Epithelial cell of esophagus (primary cell): ENCODE measurements around the gene SPAG17.

Experiments used
- DNase-seq: peaks from one replicate; pipeline ENCODE4 v3.0.0; 2010; ENCODE audit warnings: low read depth
- H3K4me3 ChIP-seq: 2 replicates; pipeline ENCODE4 v1.5.1; 2011; ENCODE audit warnings: mild to moderate bottlenecking, low read length, control low read depth
- CTCF ChIP-seq: IDR thresholded peaks from 2 replicates; pipeline ENCODE4 v1.5.1; 2011; ENCODE audit warnings: low read depth, mild to moderate bottlenecking, low read length, control low read depth, inconsistent platforms; ENCODE audit not compliant: insufficient read depth; ENCODE audit errors: missing control alignments

SPAG17 gene

DNA sequence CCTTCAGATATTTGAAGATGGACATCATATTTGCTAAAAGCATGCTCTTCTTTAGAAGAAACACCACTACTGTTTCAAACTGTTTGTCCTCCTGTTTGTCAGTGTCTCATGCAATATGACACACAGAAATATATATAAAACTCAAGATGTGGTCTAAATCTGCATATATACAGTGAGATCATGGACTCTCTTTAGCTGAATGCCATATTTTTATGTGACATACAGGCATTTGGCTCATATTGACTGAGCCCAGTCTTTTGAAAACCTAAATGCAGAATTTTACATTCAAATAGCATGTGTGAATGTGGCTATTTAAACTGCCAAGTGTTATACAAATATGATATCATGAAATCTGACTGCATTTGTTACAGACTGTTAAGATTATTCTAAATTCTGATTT, 274.0 kb downstream of the SPAG17 start:
- H3K4me3 ChIP-seq, result no peak overlapping the region
- no peak for DNase-seq
- no peak for TF ChIP-seq CTCF

DNA sequence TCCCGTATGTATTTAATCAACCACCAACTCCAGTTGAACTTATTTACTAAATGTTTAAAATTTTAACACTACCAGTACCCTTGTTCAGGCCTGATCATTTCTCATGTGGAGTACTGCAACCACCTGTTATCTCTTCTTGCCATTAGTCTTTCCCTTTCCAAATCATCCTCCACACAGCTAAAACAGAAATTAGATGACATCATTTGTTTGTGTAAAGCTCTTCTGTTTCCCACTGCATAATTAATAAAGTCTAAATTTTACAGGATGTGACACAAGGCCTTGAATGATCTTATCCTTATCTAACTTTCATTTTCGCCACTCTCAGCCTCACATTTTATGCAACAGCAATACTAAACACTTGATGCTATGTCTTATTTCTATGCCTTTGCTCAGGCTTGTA, 280.0 kb downstream of the SPAG17 start:
- no peak for DNase-seq
- H3K4me3 ChIP-seq, result no peak overlapping the region
- no peak for TF ChIP-seq CTCF

- TF ChIP-seq CTCF, result no peak
- DNase-seq, result no peak
- no peak overlapping the region for H3K4me3 ChIP-seq
These were observed 280.5 kb downstream of the SPAG17 start for GRCh38 chr1:117904485-117904884.
